NCI-H82 treated with DMSO at 0.1 percent for 48 hours (cell line): ENCODE measurements around the gene PAK1IP1.
"Not testable (repeated sequence)": the region's sequence is repeated elsewhere in the genome, so short reads cannot be mapped to it uniquely, and the experiment has no call there.

Source experiments
- DNase-seq: peaks from one replicate; lab custom pipeline; 2025; ENCODE audit not compliant: unreplicated experiment; lab: John Stamatoyannopoulos, UW

Gene PAK1IP1

GRCh38 chr6:10742251-10742650 is 47.5 kb downstream of the PAK1IP1 start:
- no peak for DNase-seq

DNA sequence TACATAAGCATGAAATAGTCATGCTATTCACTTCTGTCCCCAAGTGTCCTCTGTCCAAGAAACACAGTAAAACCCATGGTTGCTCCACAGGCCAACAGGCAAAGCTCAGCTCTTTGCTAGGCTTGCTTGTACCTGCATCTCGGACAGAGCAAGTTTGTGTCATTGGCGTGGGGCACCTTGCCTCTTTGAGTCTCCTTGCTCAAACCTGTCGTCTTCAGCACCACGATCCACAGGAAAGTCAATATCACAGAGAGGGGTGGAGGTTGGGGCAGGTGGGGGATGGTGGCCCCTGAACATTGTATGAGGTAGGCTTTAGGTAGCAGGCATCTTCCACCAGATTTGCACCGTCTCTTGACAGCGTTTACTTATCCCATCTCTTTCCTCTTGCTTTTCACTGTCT is 48.7 kb downstream of the PAK1IP1 start:
- DNase-seq: no peak

DNA sequence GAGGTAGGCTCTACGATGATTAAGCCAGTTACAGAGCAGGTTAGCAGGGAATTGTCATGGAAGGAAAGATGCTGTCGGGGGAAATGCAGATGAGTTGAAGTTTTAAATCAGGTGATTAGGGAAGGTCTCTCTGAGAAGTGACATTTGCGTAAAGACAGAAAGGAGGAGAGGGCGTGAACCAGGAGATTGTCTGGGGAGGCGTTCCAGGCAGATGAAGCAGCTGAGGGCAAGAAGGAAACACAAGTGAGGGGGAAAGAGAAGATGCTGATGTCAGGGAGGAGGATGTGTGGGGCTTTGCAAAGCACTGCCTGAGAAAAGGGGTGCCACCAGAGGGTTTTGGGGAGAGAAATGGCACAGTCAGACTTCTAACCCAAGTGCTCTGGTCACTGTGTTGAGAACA is 50.3 kb downstream of the PAK1IP1 start:
- DNase-seq: no peak

DNA sequence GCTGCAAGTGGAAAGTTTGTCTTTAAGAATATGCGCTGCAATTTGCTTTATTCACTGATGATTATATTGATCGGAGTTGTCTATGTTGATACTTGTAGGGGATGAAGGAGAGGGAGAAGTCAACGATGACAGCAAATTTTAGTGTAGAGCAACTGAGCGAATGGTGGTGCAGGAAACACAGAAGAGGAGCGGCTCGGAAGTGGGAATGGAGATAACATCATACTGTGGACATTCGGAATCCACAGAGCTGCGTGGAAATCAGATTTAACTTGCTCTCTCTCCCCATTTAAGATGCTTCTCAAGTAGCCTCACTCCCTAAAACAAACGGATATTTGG is 52.1 kb downstream of the PAK1IP1 start:
- DNase-seq: no peak

DNA sequence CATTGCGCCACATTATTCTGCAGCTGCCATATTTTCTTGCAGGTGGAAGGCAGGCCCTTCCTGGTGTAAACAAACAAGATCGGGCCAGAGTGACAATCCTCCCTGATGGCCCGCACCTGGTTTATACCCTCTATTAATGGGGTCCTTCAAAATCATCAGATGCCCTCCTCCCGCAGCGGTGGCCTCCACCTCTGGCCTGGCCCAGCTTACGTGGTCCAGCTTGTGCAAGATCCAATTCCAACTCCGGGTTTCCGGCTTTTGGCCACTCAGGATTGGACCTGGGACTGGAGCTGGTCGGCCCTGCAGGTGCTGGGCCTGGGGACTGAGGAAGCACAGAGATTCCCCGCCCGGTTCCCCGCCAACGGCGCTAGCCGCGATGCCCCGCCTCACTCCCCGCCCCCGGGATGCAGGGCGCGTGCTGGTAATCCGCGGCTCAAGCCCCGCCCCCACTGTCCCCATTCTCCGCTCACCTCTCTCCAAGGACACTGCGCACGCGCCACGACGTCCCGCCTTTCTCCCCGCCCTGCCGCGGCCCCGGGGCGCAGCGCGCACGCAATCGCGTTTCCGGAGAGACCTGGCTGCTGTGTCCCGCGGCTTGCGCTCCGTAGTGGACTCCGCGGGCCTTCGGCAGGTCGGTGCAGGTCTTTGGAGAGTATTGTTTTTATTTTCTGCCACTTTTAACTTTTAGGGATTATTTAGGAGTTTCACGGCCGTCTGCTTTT is 52.6 kb downstream of the PAK1IP1 start, which contains the start of gene TMEM14B:
TSS of gene TMEM14B (plus strand) at position 555 of the 722 bp plus-strand sequence. CDS start 1,441 bp downstream, outside the sequence.
- peak; percentile 96 for DNase-seq

DNA sequence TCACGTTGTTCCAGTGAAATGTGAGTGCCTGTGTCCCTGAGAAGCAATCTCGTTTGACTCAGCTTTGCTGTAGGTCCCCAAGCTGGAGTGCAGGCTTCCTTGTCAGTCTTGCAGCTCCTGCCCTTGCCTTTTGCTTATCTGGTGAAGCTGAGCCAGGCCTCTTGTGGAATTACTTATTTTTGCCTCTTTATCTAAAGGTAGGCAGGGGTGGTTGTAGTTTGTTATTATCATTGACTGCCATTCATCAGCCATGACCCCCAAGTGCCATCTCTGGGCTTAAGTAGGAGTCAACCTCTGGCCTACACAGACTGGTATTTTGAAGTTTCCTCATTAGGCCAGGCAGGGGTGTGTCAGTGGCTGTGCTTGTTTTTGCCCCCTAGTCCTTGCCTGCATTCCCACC is 55.0 kb downstream of the PAK1IP1 start:
- no peak for DNase-seq

DNA sequence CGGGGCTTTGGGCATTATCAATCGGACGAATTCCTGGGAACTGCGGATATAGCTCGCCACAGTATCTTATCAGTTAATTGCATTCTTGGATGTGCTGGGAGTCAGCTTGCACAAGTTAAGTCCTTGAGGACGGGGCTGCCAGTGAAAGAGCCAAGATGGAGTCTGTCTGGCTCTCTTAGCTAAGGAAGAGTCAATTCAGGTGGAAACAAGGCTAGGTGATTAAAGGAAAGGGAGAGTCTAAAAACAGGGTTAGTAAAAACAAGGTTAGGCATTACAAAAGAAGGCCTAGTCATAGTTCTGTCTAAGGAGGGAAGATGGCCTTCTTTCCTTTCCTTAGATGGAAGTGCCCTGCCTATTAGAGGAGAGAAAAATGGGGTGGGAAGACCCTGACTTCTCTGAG is 55.8 kb downstream of the PAK1IP1 start:
- not testable (repeated sequence) for DNase-seq

GRCh38 chr6:10751757-10752156 is 57.0 kb downstream of the PAK1IP1 start:
- DNase-seq: not testable (repeated sequence)

DNA sequence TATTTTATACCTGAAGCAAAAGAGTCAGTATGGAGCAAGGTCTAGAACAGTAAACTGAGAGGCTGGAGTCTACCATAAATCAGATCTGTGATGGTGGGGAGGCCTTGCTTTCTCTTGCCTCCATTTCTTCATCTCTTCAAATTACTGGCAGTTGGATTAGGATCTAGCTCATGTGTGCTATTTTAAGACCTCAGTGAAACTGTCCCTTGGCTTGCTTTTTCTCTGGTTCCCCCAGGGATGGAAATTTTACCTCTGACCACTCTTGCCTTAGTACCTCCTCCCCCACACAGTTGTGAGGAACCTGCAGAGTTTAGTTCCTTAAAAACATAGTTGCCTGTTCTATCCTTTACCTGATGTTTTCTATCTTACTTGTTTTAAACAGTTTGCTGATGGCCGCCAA is 61.3 kb downstream of the PAK1IP1 start:
- DNase-seq: no peak
